NK-92 treated with Interleukin-12 subunit alpha and Interleukin-12 subunit beta, amount 100 ng/mL, for 24 hours (cell line): ENCODE results near the gene MOGAT1.
"Not testable (repeated sequence)": the region's sequence is repeated elsewhere in the genome, so short reads cannot be mapped to it uniquely, and the experiment has no call there.

Experiments used
- DNase-seq: peaks from one replicate; lab custom pipeline; 2025; lab: John Stamatoyannopoulos, UW

The MOGAT1 gene

DNA sequence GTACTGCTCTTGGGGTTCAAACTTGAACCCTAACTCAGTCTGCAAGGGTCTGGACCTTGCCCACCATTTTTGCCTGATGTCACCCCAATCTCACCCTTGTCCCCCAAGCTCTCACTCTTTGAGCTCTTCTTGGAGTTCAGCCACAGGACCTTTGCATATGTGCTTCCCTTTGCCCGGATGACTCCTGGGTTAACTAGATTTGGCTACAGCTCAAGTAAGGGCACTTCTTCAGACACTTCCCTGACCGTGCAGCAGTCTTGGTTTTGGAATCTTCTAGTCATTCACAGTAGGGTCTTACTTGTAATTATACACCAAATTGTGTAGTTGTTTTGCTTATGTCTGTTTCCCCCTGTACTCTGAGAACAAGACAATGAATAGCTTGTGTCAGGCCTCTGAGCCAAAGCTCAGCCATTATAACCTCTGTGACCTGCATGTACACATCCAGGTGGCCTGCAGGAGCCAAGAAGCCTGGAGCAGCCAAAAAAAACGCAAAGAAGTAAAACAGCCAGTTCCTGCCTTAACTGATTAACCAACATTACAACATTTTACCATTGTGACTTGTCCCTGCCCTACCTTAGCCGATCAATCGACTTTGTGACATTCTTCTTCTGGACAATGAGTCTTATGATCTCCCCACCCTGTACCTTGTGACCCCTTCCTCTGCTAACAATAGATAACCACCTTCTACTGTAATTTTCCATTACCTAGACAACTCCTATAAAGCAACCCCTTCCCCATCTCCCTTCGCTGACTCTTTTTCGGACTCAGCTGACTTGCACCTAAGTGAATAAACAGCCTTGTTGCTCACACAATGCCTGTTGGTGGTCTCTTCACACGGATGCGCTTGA is 1.0 kb upstream of the MOGAT1 start:
- DNase-seq: no peak

- no peak for DNase-seq
Observed at GRCh38 chr2:222672068-222672401, 577 bp downstream of the MOGAT1 start.

GRCh38 chr2:222673273-222673672 is 1.8 kb downstream of the MOGAT1 start:
- no peak for DNase-seq

- DNase-seq: no peak
Observed at GRCh38 chr2:222673883-222674282, 2.4 kb downstream of the MOGAT1 start.

- DNase-seq: no peak
Observed at GRCh38 chr2:222677981-222678380, 6.5 kb downstream of the MOGAT1 start.

DNA sequence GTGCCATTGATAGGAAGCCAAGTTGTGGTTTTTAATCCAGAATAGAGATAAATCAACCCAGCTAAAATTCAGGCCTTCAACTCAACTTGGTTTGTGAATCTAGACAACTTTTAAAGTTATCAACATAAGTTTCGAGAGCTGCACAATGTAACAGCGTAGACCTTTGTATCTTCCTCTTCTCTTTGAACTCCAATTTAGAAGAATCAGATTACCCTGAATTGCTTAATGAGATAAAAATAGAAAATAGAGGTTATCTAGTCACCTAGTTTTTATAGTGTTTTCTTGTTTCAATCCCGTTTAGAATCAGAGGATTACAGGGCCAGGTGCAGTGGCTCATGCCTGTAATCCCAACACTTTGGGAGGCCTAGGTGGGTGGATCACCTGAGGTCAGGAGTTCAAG is 12.3 kb downstream of the MOGAT1 start:
- no peak for DNase-seq

DNA sequence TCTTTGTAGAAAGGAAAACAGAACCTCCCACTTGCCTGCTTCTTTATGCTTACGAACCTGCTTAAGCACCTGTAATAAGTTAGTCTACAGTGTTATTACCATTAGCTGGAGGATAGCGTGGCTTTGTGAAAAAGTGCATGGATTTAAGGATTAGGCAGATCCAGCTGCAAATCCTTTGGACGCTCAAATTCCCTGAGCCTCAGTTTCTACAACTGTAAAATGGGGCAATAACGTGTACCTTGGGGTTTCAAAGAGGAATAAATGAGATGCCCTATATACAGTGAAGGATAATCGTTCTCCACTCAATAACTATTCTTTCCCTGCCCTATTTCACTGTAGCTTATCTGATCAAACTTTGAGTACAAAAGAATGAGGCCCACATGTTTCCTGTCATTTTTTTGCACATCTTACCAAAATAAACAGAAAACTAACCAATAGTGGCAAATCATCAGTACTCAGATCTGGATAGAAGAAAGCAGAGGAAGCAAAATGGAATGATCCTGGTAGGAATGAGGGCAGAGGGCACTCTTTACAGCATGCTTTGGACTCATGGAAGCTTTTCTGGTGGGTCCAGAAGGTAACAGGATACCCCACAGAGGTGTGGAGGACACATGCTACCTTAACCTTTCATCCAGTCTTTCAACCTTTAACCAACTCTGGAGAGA is 14.8 kb downstream of the MOGAT1 start:
- no peak for DNase-seq

- DNase-seq: no peak
Observed at GRCh38 chr2:222688917-222689316, 17.5 kb downstream of the MOGAT1 start.

DNA sequence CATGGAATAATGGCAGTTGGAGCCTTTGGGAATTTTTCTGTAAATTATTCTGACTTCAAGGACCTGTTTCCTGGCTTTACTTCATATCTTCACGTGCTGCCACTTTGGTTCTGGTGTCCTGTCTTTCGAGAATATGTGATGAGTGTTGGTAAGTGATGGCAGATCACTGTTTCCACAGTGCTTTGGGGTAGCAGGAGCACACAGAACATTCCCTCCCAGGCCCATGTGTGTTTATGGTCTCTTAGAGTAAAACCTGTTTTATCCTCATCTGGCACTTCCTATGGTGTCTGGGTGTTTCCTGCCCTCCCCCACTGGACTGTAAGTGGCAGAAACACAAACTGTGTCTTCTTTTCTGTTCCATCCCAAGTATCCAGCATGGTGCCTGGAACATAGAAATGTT is 17.9 kb downstream of the MOGAT1 start:
- DNase-seq: no peak

DNA sequence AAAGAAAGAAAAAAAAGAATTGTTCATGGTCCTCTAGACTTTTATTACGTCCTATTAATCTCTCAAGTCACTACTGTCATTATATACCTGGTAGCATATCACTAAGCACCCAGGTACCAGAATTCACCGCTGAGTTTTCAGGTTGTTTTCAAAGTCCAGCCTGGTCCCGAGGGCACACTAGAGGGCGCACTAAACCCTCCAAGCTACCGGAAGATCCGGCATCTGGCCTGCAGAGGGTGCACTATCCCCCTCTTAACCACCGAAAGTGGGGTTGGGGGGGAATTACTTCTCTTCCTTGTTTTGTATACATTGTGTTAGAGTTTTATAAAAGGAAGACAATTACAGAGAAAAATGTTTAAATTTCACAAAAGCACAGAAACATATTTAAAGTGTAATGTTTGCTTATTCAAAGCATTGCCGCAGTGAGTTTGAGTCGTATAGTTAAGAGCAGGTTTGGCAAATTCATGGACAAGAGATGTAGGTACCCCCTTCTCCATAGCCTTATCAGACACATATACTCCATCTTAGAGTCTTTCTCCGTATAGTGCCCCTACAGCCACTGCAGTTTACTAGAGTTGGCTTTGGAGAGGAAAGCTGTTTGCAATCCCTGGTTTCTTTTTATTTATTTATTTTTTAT is 19.2 kb downstream of the MOGAT1 start:
- DNase-seq: peak; percentile 47

DNA sequence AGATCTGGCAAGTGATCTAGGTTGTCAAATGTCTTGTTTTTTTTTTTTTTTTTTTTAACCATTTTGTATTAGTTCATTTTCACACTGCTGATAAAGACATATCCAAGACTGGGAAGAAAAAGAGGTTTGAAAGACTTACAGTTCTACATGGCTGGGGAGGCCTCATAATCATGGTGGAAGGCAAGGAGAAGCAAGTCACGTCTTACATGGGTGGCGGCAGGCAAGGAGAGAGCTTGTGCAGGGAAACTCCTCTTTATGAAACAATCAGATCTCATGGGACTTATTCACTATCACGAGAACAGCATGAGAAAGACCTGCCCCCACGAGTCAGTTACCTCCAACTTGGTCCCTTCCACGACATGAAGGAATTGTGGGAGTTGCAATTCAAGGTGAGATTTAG is 22.0 kb downstream of the MOGAT1 start:
- not testable (repeated sequence) for DNase-seq

DNA sequence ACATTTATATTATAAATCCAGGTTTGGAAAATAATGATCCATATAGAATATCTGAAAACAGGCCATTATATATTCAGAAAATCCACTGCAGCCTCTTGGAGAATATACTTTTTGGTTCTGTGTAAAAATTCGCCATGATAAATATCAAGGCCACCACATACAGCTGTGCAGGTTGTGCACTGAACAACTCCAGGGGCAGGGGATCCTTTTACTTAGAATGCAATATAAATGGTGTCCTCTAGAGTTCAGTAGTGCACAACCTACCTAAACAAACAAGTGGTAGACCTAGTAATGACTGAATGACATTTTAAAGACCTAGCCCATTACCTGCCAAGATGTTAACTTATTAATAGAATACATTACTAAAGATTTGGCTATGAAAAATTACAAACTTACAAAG is 22.4 kb downstream of the MOGAT1 start:
- DNase-seq: no peak

- no peak for DNase-seq
Observed at GRCh38 chr2:222698276-222698675, 26.8 kb downstream of the MOGAT1 start.

GRCh38 chr2:222701233-222701632 is 29.8 kb downstream of the MOGAT1 start:
- DNase-seq: no peak

DNA sequence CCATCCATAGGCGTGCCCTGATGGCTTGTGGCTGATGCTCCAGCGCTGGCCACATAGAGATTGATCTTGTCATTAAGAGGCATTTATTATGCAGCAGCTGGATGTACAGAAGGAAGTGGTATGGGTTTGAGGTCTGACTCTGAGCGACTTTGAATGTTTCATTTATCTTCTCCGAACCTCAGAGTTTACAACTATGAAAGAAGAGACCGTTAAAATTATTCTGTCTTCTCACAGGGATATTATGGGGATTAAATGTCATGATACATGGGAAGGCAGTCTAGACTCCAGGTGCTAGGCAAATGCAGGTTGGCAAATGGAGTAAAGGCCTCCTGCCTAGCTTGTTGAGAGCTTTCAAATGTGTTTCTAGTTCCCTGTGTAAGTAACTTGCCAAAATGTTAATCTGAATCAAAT is 30.3 kb downstream of the MOGAT1 start:
- no peak for DNase-seq

DNA sequence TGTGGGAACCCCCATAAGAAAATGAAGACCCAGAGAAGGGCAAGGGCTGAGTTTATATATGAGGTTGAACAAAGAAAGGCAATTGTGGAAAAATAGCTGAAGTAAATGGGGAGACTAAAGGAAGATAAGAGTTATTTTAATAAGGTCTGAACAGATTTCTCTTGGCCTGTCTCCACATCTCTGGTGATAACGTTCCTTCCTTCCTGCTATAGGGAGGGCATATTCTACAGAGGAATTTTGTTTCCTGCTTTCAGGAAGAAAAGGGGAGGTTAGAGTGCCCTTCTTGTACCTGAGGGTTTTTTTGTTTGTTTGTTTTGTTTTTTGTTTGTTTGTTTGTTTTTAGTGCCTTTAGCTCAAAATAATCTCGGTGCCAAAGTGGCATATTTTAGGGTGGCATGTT is 31.6 kb downstream of the MOGAT1 start:
- no peak for DNase-seq

DNA sequence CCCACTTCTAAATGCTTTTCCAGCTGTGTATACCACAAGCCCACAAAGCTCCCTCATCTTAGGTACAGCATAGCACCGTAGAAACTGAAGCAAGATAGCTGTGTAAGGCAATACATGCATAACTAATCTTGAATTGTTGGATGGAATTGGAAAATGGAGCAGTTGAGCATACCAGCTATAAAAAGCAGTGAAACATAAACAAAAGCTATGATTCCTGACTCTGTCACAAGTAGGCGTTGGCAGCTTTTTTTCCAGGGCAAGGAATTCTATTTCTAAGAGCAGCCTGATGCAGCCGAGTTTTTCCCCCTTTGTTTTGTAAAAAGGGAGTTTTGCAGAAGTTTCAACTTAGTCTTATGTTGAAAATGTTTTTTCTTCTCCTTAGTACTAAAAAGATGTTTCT is 32.4 kb downstream of the MOGAT1 start:
- DNase-seq: no peak

DNA sequence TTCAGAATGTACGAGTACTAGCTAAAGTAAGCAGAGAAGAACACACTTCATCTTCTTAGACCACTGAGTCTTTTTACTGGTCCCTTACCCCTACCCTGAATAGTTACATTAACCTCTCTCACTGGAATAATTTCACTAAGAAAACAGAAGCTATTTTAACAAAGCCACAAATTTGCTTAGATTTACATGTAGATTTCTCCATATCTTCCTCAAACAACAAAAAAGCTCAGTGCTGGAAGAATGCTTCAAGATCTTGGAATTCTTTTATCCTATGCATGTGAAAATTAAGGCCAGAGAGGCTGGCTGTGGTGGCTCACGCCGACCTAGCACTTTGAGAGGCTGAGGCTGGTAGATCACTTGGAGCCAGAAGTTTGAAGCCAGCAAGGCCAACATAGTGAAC is 35.2 kb downstream of the MOGAT1 start:
- no peak for DNase-seq

DNA sequence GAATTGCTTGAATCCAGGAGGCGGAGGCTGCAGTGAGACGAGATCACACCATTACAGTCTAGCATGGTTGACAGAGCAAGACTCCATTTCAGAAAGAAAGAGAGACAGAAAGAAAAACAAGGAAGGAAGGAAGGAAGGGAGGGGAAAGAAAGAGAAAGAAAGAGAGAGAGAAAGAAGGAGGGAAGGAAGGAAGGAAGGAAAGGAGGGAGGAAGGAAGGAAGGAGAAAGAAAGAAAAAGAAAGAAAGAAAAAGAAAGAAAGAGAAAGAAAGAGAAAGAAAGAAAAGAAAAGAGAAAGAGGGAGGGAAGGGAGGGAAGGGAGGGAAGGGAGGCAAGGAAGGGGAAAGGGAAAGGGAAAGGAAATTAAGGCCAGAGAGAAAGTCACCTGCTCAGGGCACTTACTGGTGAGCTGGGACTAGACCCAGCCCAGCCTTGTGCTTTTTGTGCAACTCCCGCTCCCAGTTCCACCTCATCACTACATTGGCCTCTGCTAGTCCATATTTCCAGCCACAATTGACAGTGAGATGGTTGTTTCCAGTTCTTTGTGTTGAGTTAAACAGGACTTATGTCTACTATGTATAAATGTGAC is 35.7 kb downstream of the MOGAT1 start:
- no peak for DNase-seq

GRCh38 chr2:222707689-222708273 is 36.3 kb downstream of the MOGAT1 start:
- DNase-seq: no peak

DNA sequence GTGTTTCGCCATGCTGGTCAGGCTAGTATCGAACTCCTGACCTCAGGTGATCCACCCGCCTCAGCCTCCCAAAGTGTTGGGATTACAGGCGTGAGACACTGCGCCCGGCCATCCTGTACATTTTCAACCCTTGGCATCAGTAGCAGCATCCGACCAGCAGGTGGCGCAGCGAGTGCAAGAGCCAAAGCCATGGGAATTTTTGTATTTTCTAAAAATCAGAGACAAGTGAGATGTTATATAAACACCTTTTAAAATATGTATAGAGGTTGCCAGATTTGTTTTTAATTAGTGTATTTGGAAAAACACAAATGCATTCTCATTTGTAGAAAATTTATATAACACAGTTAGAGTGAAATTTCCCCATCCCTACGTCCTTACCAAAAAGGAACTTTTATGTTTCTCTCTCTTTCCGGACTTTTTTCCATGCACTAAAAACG is 36.8 kb downstream of the MOGAT1 start:
- peak; percentile 37 for DNase-seq

- DNase-seq: no peak
Observed at GRCh38 chr2:222709191-222709891, 37.9 kb downstream of the MOGAT1 start.
